Measurements from ENCODE around the gene KL.

Gene KL

DNA sequence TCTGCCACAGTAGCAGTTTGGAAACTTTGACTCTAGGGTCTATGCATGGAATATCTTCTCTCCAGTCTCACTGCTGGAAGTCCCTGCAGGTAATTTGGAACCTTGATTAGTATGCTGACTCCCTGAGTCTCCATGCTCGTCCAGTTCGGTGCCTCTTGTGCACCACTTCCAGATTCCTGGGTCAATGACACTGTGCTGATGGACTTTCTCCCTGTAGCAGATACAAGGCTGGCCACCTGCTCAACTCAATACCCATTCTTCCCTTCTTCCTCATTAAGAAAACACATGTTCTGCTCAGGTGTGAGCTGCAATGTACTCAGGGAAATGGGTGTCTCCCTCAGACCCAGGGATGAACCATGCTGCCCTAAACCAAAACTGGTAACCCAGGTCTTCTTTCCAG lies 99.1 kb downstream of the KL start:
- DNase-seq, result no peak
